DMS114 treated with DMSO at 0.1 percent for 48 hours (cell line): ENCODE measurements around the gene NDUFS7.
"Not testable (repeated sequence)": the region's sequence is repeated elsewhere in the genome, so short reads cannot be mapped to it uniquely, and the experiment has no call there.

Experiments
- DNase-seq: peaks from one replicate; lab custom pipeline; 2025; ENCODE audit not compliant: unreplicated experiment; lab: John Stamatoyannopoulos, UW

NDUFS7 gene

DNA sequence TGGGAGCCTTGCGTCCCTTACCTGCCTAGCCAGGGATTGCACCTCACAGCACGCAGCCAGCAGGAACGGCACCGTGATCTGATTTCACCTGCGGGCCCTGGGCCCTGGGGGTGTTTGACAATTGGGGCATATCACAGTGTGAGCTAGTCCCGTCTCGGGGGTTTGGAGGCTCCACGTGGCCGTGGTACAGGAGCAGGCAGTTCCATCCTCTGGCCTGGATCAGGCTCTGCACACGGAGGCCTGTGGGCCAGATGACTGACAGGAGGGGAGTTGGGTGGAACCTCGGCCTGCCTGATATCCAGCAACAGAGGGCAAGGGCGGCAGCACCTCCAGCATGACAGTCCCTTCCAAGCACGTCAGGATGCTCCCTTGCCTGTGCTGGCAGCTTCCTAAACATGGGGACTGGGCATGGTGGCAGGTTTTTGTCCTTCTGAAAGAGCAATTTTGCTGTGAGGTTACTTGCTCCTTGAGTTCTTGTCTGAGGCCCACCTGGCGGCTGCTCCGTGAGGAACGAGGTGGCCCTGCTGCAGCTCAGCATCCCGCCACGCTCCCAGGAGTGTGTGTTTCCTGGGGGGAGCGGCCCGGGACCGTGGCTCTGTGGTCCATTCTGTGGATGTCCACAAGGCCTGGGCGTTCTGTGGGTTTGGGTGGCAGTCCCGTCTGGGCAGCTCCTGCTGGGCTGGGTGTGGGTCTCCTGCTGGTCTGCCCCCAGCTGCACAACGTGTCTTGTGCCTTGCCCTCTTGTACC, 48.2 kb downstream of the NDUFS7 start:
- DNase-seq, result no peak

DNA sequence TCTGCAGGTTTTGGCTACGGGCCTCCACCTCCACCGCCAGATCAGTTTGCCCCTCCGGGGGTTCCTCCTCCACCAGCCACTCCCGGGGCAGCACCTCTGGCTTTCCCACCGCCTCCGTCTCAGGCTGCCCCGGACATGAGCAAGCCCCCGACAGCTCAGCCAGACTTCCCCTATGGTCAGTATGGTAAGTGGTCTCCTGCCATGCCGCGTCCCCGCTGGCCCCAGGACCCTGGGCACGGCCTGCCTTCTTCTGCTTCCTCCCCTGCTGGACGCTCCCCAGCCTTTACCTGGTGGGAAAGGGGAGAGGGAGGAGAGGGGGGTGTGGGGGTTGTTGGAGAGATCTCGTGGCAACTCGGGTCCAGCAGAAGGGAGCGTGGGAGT, 48.8 kb downstream of the NDUFS7 start:
- DNase-seq, result no peak

DNA sequence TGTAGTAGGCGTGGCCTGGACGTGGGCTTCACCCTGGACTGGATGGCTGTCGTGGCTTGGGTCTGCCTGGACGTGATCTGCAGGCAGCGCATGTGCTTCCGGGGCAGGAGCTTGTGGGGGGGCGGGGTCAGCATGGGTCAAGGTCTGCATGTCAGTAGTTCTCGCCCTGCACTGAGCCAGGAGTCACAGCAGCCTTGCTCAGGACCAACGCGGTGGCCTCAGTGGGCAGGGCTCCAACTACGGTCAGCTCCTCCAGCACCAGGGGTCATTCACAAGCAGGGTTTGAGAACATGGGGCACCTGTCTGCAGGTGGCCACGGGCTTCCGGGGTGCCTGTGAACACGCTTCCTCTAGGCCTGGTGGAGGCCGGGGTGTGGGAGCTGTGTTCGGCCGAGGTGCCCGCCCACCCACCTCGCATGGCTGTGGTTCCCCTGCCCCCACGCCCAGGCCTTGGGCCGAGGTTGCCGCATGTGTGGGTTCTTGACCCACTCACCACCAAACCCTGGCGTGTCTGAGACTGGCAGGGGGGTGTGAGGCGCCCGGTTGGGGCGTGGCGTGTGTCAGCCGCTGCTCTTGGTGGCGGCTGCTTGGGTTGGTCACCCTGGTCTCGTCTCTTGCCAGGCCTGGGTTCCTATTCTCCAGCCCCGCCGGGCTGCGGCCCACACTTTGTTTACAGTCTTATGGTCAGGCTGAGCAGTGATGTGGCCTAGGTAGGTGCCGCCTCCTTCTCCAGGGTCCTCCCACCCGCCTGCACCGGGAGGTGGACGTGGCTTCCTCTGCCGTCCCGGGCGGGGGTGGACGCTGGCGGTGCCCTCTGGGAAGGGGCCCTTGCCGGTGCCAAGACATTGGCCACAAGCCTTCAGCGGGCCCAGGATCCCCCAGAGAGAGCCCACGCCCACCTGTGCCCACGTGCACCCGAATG, 49.7 kb downstream of the NDUFS7 start:
- no peak for DNase-seq

DNA sequence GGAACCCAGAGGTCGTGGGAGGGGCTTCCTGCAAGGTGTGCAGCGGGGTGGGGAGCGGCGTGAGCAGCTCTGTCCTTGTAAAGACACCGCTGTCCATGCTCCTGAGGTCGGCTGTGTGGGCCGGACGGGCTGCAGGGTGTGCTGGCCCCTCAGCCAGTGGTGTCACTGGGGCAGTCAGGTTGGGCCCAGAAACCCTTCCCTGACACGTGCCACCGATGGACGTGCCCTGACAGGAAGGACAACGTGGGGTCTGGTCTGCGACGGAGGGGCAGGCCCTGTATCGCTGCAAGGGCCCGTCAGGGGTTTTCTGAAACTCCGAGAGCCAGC, 50.3 kb downstream of the NDUFS7 start:
- no peak for DNase-seq

DNA sequence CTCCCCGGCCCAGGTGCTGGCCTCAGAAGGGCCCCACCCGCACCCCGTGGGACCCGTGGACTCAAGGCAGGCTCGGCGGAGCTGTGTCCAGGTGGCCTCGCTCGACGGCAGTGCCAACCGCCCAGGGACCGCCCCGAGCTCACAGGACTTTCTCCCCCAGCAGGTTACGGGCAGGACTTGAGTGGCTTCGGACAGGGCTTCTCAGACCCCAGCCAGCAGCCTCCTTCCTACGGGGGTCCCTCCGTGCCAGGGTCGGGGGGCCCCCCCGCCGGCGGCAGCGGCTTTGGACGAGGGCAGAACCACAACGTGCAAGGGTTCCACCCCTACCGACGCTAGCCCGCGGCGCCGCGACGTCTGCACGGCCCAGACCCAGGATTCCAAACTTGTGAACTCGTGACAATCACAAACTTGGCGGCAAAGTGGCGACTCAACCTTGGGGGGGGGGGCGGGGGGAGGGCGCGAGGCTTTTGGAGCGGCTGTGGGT, 50.9 kb downstream of the NDUFS7 start:
- DNase-seq, result no peak

DNA sequence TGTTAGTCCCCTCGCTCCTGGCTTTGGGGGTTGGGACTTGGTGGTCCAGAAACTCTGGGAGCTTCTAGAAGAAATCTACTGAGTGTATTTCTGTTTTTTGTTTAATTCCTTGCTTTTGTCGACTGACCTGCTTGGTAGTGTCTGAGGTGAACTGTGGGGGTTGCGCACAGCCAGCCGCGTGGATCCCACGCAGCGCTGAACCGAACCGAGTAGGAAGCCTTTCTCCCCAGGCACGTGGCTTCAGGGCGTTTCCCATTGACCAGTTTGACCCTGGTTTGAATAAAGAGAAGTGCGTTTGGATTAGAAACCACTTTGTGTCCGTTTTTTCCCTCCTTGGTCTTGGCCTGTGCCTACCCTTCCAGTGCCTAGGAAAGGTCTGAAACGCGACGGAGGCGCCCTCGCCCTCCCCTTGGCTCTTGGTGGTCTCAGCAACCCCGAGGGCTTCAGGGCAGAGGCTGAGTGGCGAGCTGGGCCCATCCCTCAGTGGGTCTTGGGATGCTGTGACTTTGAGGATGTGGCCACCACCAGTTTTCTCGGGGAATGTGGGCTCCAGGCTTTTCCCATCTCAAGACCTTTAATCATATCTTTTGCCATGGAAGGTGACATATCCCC, 51.8 kb downstream of the NDUFS7 start:
- DNase-seq, result no peak

DNA sequence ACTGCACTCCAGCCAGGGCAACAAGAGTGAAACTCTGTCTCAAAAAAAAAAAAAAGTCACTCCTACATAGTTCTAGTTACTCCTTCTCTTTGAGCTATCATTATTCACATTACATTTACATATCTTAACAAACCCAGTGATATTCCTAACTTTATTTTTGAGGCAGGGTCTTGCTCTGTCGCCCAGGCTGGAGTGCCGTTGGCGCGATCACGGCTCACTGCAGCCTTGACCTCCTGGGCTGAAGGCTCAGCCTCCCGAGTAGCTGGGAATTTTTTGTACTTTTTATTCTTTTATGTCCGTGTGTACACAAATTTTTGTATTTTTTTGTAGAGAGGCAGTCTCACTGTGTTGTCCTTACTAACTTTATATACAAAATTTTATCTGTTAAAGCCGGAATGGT, 53.9 kb downstream of the NDUFS7 start:
- no peak for DNase-seq

DNA sequence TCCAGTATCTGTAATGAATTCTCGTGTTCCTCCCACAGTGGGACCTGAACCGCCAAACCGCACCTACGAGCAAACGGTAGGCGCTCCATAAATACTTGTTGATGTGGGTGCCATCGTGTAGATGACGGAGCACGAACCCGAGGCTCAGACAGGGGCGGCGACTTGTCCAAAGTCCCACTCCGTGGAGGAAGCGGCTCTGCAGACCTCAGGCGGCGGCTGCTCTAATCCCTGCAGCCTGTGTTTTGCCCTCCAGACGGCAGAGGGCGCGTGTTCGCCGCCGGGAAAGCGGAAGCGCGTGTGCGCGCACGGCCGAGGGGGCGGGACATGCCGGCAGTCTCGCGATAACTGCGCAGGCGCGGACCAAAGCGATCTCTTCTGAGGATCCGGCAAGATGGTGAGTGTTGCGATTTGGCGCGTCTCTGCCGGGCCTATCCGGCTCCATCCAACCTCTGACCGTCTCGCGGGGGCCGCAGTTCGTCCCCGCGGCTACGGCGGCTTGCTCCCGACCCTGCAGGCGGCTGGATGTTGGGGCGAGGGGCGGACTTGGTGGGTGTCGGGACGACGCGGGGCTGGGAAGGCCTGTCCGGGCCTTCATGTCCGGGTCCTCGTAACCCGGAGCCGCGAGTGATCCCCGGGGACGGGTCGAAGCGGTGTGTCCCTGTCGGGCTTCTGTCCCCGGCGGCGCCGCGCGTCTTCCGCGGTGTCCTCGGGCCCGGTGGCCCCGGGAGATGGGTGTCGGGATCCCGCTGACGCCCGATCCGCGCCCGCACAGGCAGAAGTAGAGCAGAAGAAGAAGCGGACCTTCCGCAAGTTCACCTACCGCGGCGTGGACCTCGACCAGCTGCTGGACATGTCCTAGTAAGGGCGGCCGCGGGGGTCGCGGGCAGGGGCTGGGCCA, 54.6 kb downstream of the NDUFS7 start, which contains the start of gene RPS15:
Gene RPS15 (plus strand): TSS at position 362 of the 898 bp plus-strand sequence. CDS start 30 bp downstream, at position 392.
- peak; percentile 71 for DNase-seq

DNA sequence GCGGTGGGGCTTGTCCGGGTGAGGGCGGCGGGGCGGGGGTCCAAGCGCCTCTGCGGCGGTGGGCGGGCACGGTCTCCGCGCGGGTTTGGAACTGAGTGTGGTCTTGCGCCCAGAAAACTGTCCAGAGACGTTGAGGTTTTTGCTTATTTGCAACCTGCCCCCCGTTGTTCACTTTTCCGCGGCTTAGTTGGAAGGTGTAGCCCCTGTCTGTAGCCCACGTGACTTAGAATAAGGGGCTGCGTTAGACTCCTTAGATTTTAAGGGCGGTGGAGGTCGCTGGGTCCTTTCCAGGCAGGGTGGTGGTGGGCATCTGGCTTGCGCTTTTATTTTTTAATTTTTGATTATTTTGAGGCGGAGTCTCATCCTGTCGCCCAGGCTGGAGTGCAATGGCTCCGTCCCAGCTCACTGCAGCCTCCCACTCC, 55.2 kb downstream of the NDUFS7 start:
- DNase-seq, result no peak

DNA sequence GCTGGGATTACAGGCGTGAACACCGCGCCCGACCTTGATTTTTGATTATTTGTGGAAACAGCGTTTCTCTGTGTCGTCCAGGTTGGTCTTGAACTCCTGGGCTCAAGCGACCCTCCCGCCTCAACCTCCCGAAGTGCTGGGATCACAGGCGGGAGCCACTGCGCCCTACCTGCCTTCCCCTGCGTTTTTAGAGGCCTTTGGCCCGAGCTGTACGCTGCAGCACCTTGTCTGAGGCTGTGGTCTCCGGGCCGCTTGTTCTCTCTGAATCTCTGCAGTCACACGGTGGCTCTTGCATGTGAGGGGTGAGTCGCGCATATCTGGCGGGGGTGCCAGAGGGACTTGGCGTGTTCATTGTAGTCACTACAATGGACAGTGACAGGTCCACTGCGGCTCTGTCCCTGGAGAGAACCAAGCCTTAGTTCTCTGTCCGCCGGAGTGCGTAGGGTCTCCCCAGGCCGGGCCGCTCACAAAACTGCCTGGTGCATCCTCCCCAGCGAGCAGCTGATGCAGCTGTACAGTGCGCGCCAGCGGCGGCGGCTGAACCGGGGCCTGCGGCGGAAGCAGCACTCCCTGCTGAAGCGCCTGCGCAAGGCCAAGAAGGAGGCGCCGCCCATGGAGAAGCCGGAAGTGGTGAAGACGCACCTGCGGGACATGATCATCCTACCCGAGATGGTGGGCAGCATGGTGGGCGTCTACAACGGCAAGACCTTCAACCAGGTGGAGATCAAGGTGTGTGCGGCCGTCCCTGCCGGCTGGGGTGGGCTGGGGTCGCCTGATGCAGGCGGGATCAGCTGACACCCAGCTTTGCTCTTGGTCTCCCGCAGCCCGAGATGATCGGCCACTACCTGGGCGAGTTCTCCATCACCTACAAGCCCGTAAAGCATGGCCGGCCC, 56.1 kb downstream of the NDUFS7 start:
- not testable (repeated sequence) for DNase-seq

DNA sequence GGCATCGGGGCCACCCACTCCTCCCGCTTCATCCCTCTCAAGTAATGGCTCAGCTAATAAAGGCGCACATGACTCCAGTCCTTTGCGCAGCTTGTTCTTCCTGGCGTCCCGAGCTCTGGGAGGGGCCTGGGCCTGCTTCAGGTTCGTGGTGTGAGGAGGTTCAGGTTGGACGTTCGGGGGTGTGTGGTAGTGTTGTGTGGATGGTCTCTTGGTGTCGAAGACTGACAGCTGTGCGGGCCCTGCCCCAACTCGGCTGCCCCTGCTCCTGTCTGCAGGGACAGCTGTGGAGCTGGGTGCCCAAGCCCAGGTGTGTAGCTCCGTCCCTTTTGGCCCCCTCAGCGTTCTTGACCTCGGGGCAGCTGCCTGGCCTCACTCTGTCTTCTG, 56.7 kb downstream of the NDUFS7 start:
- DNase-seq, result no peak

DNA sequence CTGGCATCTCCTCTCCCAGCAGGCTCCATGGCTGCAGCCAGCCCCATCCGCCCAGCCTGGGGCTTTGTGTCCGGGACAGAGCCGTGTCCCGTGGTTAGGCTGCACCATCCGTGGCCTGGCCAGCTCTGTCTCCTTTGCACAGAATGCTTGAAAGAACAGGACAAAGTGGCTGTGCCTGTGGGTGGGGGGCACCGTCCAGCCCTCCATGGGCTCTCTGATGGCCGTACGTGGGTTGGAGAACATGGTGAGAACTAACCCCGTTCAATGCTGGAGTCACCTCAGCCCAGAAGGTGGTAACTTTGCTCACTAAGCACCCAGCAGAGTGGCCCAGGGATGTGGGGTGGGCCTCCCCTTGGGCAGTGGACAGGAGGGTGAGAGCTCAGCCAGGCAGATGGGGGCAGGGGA, 57.3 kb downstream of the NDUFS7 start:
- DNase-seq, result no peak

DNA sequence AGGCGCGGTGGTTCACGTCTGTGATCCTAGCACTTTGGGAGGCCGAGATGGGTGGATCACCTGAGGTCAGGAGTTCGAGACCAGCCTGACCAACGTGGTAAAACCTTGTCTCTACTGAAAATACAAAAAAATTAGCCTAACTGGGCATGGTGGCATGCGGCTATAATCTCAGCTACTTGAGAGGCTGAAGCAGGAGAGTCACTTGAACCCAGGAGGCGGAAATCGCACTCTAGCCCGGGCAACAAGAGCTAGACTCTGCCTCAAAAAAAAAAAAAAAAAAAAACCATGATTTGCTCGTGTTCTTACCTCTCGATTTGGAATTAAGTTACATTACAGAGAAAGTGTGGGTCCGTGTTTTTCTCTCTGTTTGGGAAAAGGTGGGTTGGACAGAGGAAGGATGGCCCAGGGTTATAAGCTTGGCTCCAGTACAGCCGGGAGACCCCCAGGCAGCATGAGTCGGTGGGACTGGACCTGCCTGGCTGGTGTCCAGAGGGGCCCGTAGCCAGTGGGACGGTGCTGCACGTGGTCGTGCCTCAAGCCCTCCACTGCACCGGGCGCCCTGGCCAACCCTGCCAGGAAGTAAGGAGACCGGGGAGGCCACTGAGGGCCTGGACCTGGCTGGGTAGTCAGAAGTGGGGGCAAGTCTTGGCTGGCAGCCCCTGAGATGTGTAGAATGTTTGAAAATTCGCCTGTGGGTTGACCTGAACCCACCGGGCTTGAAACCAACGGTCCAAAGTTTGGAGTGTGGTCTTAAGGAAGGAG, 58.2 kb downstream of the NDUFS7 start:
- DNase-seq, result no peak
